Thyroid gland (tissue), 4 donors: ENCODE results near the gene SPHK1. TPM values are rescaled to one million over a fixed set of nuclear protein-coding genes. Genes with fewer than 3 reads are reported as not detected.

ENCODE experiments used
- DNase-seq, 2 donors: peaks; one replicate each; pipeline ENCODE4 v3.0.0-alpha.2; 2019
- H3K27ac ChIP-seq, 3 donors: fragments of 200-600 bp; sonication (generic); 1 replicate in 2 of 3; 2 replicates in 1 of 3; pipeline ENCODE4 v1.5.1; 2016 to 2019; ENCODE audit warnings: mild to moderate bottlenecking in 1 of 3, moderate library complexity in 1 of 3
- H3K27me3 ChIP-seq: fragments of 200-600 bp; sonication (generic); one replicate; pipeline ENCODE4 v1.5.1; 2019
- H3K36me3 ChIP-seq, 2 donors: fragments of 200-600 bp; sonication (generic); one replicate each; pipeline ENCODE4 v1.5.1; 2016 to 2019
- H3K4me1 ChIP-seq, 2 donors: fragments of 200-600 bp; sonication (generic); one replicate each; pipeline ENCODE4 v1.5.1; 2017 to 2019
- H3K4me3 ChIP-seq, 3 donors: fragments of 200-600 bp; sonication (generic); replicated peaks in 1 of 3; 1 replicate in 2 of 3; 2 replicates in 1 of 3; pipeline ENCODE4 v1.5.1; 2016; ENCODE audit warnings: mild to moderate bottlenecking in 1 of 3
- H3K9me3 ChIP-seq: fragments of 200-600 bp; sonication (generic); one replicate; pipeline ENCODE4 v1.5.1; 2017
- CTCF ChIP-seq, 6 experiments: fragments of 200-600 bp in 3 of 6; fragments of 450-650 bp in 3 of 6; sonication (generic) in 3 of 6; IDR thresholded peaks; one replicate each; pipeline ENCODE4 v1.5.1; 2016 to 2019; ENCODE audit warnings: antibody characterized with exemption in 6 of 6, mild to moderate bottlenecking in 2 of 6, inconsistent platforms in 1 of 6, moderate library complexity in 1 of 6
- POLR2A ChIP-seq, 2 donors: fragments of 450-650 bp; IDR thresholded peaks; one replicate each; pipeline ENCODE4 v1.6.1; 2017; ENCODE audit warnings: antibody characterized with exemption in 2 of 2, mild to moderate bottlenecking in 2 of 2, moderate library complexity in 1 of 2
- WGBS, 2 donors: methylation state at CpG; one replicate each; pipeline ENCODE4 v1.1.5; 2017; 5-methylcytosine and 5-hydroxymethylcytosine counted together
- intact Hi-C: fragments of 100-400 bp; cut with DNase I; formaldehyde crosslinking; loops from one replicate; pipeline ENCODE4 v1.15.1; 2023
- small RNA-seq: library from RNA; depleted of rRNA; stranded (forward); fragments of <200 nt; gene quantifications from one replicate; pipeline ENCODE3, GENCODE V24; 2016
- total RNA-seq, 4 donors: library from RNA; depleted of rRNA; stranded (reverse); fragments of >200 nt; gene quantifications; one replicate each; pipeline ENCODE4 v1.2.3, GENCODE V29; 2016

Gene SPHK1
- total RNA-seq, 4 donors from 2014 or later, result 8.5 to 24.5 (median 13.8) TPM

GRCh38 chr17:76435751-76436150, 51.3 kb downstream of the SPHK1 start:
- Histone ChIP-seq H3K27ac (no peak overlapping the region), H3K4me1 (peaks cover 14 to 20% of the 10 kb centered on the region in 2 donors), H3K36me3 (no peaks in the 10 kb centered on the region), H3K27me3 (no peaks in the 10 kb centered on the region), H3K4me3 (no peak overlapping the region), H3K9me3 (no peaks in the 10 kb centered on the region)
- no peak for DNase-seq
- intact Hi-C loops, result no loop called here
- TF ChIP-seq POLR2A (IDR thresholded peaks at IDR 0.05) (no peak), CTCF (IDR thresholded peaks at IDR 0.05) (no peak)
- 97 to 100% methylated on average over 7 to 11 of the region's 11 CpGs for WGBS, 2 donors

Small RNA genes within 50 kb of the gene (small RNA-seq; reads per million reads assigned to genes)
- not detected for gene RNU6-24P

Other genes with a start within 250 kb of the SPHK1 start
- gene FOXJ1, start 243.4 kb upstream of the SPHK1 start, total RNA-seq, result 1 to 10 TPM; 1.1 to 6.5 (median 5.7) TPM
- gene RNF157, start 144.1 kb upstream of the SPHK1 start, total RNA-seq, result 1 to 10 TPM; 1.7 to 6.6 (median 4.7) TPM
- gene UBALD2, start 119.3 kb upstream of the SPHK1 start, total RNA-seq, result 10 to 100 TPM in 3 of 4 donors, 1 to 10 TPM in 1; 9.8 to 54.2 (median 22.9) TPM
- 10 to 100 TPM in 2 of 4 donors, 1 to 10 TPM in 2; 6.6 to 14.3 (median 9.9) TPM for gene QRICH2, start 76.3 kb upstream of the SPHK1 start, total RNA-seq
- 100 to 1,000 TPM; 133 to 198 (median 167) TPM for gene PRPSAP1, start 30.7 kb upstream of the SPHK1 start, total RNA-seq
- 10 to 100 TPM; 26.3 to 47.9 (median 37.3) TPM for gene UBE2O, start 68.5 kb downstream of the SPHK1 start, total RNA-seq
- under 1 TPM in 1 of 4 donors, not detected in 3; 0.81 TPM for gene AANAT, start 83.0 kb downstream of the SPHK1 start, total RNA-seq
- gene RHBDF2, start 116.8 kb downstream of the SPHK1 start, total RNA-seq, result 10 to 100 TPM; 16.4 to 31.1 (median 22.1) TPM
- 10 to 100 TPM; 14.7 to 32.3 (median 25.6) TPM for gene CYGB, start 153.1 kb downstream of the SPHK1 start, total RNA-seq
- gene PRCD, start 155.4 kb downstream of the SPHK1 start, total RNA-seq, result 1 to 10 TPM; 1.5 to 8.3 (median 4.2) TPM
- gene ST6GALNAC2, start 201.3 kb downstream of the SPHK1 start, total RNA-seq, result 10 to 100 TPM; 32.7 to 65.4 (median 42.6) TPM